Esophagus (tissue), 2 donors: Measurements from ENCODE around the gene PCDHGC5. TPM values are rescaled to one million over a fixed set of nuclear protein-coding genes. Genes with fewer than 3 reads are reported as not detected.

Experiments
- H3K27ac ChIP-seq, 2 donors: one replicate each; pipeline ENCODE4 v1.5.1; 2013; ENCODE audit warnings: low read depth in 2 of 2, mild to moderate bottlenecking in 2 of 2, inconsistent platforms in 1 of 2, low read length in 1 of 2, moderate library complexity in 1 of 2
- H3K27me3 ChIP-seq, 2 donors: one replicate each; pipeline ENCODE4 v1.6.1; 2013; ENCODE audit warnings: low read length in 2 of 2, control low read depth in 1 of 2, mild to moderate bottlenecking in 1 of 2; ENCODE audit not compliant: insufficient read depth in 2 of 2, control insufficient read depth in 1 of 2
- H3K36me3 ChIP-seq, 2 donors: one replicate each; pipeline ENCODE4 v1.6.1; 2013; ENCODE audit warnings: low read length in 1 of 2; ENCODE audit not compliant: control insufficient read depth in 2 of 2, insufficient read depth in 2 of 2
- H3K4me1 ChIP-seq, 2 donors: one replicate each; pipeline ENCODE4 v1.6.1; 2013; ENCODE audit warnings: low read length in 1 of 2; ENCODE audit not compliant: control insufficient read depth in 2 of 2, insufficient read depth in 2 of 2
- H3K4me3 ChIP-seq, 2 donors: one replicate each; pipeline ENCODE4 v1.5.1; 2013; ENCODE audit warnings: low read length in 2 of 2, mild to moderate bottlenecking in 2 of 2, low read depth in 1 of 2, moderate library complexity in 1 of 2
- H3K9me3 ChIP-seq, 2 donors: one replicate each; pipeline ENCODE4 v1.6.1; 2013; ENCODE audit warnings: mild to moderate bottlenecking in 2 of 2, low read depth in 1 of 2, low read length in 1 of 2, moderate library complexity in 1 of 2; ENCODE audit not compliant: control insufficient read depth in 2 of 2, insufficient read depth in 1 of 2
- WGBS, 2 donors: extraction: QIAGEN DNeasy Blood & Tissue Kit; methylation state at CpG; one replicate each; pipeline ENCODE4 v1.1.7; 2013; 5-methylcytosine and 5-hydroxymethylcytosine counted together
- polyA plus RNA-seq, 2 donors: library from polyadenylated mRNA; stranded (reverse); fragments of 200-250 nt; gene quantifications; one replicate each; pipeline ENCODE4 v1.2.3, GENCODE V29; 2013
- donor health status: healthy with polysubstance abuse.
- donor health status: Bipolar disorder and iron deficiency.

Gene PCDHGC5
- polyA plus RNA-seq, 2 donors, result 0.05 to 0.43 TPM

DNA sequence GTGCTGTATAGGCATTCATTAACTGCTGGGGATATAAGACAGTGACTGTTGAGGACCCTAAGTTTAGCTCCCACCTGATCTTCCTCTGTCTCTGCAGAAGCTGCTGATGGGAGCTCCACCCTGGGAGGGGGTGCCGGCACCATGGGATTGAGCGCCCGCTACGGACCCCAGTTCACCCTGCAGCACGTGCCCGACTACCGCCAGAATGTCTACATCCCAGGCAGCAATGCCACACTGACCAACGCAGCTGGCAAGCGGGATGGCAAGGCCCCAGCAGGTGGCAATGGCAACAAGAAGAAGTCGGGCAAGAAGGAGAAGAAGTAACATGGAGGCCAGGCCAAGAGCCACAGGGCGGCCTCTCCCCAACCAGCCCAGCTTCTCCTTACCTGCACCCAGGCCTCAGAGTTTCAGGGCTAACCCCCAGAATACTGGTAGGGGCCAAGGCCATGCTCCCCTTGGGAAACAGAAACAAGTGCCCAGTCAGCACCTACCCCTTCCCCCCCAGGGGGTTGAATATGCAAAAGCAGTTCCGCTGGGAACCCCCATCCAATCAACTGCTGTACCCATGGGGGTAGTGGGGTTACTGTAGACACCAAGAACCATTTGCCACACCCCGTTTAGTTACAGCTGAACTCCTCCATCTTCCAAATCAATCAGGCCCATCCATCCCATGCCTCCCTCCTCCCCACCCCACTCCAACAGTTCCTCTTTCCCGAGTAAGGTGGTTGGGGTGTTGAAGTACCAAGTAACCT lies 22.1 kb downstream of the PCDHGC5 start:
- Histone ChIP-seq H3K9me3 (no peaks in the 10 kb centered on the region), H3K36me3 (peaks cover 2 to 28% of the 10 kb centered on the region in 2 donors), H3K27ac (no peak overlapping the region), H3K27me3 (no peaks in the 10 kb centered on the region), H3K4me3 (no peak overlapping the region), H3K4me1 (peaks cover 14 to 18% of the 10 kb centered on the region in 2 donors)
- WGBS, 2 donors, result 92 to 96% methylated on average over 14 of the region's 14 CpGs

DNA sequence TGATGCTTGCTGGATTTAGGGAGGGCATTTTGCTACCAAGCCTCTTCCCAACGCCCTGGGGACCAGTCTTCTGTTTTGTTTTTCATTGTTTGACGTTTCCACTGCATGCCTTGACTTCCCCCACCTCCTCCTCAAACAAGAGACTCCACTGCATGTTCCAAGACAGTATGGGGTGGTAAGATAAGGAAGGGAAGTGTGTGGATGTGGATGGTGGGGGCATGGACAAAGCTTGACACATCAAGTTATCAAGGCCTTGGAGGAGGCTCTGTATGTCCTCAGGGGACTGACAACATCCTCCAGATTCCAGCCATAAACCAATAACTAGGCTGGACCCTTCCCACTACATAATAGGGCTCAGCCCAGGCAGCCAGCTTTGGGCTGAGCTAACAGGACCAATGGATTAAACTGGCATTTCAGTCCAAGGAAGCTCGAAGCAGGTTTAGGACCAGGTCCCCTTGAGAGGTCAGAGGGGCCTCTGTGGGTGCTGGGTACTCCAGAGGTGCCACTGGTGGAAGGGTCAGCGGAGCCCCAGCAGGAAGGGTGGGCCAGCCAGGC lies 23.0 kb downstream of the PCDHGC5 start:
- Histone ChIP-seq H3K9me3 (no peaks in the 10 kb centered on the region), H3K27me3 (no peaks in the 10 kb centered on the region), H3K36me3 (peaks cover 7 to 34% of the 10 kb centered on the region in 2 donors), H3K4me1 (peaks cover 17 to 19% of the 10 kb centered on the region in 2 donors), H3K4me3 (no peak overlapping the region), H3K27ac (peak overlapping the region; percentile 52 to 97)
- WGBS, 2 donors, result 56 to 67% methylated on average over 4 of the region's 4 CpGs

DNA sequence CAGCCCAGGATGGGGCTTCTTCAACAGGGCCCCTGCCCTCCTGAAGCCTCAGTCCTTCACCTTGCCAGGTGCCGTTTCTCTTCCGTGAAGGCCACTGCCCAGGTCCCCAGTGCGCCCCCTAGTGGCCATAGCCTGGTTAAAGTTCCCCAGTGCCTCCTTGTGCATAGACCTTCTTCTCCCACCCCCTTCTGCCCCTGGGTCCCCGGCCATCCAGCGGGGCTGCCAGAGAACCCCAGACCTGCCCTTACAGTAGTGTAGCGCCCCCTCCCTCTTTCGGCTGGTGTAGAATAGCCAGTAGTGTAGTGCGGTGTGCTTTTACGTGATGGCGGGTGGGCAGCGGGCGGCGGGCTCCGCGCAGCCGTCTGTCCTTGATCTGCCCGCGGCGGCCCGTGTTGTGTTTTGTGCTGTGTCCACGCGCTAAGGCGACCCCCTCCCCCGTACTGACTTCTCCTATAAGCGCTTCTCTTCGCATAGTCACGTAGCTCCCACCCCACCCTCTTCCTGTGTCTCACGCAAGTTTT lies 23.6 kb downstream of the PCDHGC5 start:
- Histone ChIP-seq H3K27ac (peak overlapping the region; percentile 93 to 97), H3K9me3 (no peaks in the 10 kb centered on the region), H3K27me3 (no peaks in the 10 kb centered on the region), H3K4me3 (peak overlapping the region; percentile 42 to 58), H3K4me1 (peaks cover 17 to 19% of the 10 kb centered on the region in 2 donors), H3K36me3 (peaks cover 9 to 34% of the 10 kb centered on the region in 2 donors)
- WGBS, 2 donors, result 8 to 24% methylated on average over 28 of the region's 28 CpGs

DNA sequence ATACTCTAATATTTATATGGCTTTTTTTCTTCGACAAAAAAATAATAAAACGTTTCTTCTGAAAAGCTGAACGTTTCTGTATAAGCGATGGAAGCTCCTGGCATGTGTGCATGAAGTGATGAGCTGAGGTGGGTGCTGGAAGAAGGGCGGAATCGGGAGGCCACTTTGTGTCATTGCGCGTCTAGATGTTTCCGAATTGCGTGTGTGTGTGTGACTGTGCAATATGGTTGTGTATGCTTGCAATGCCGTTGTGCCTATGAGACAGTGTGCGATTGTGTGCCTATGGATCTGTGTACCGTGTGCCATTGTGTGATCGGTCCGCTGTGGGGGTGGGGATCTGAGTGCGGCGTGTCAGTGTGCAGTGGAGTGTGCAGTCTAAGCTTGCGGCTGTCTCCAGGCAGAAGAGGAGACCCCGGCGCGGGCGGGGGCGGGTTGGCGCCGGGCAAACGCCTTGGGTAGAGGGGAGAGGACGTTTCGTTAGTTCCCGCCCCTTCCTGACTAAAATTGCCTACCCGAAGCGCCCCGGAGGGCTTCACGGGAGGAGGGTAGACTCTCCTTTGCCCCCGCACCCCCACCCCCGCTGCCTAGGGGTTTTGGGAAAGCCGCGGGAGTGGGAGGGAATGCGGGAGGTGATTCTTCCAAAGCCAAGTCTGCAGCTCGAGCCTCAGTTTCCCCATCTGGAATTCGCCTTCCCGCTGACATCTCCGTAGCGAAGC lies 24.2 kb downstream of the PCDHGC5 start:
- peak overlapping the region; percentile 93 to 97 for H3K27ac ChIP-seq
- H3K4me1 ChIP-seq, result peaks cover 17% of the 10 kb centered on the region in 2 donors
- no peaks in the 10 kb centered on the region for H3K27me3 ChIP-seq
- 3 to 20% methylated on average over 43 of the region's 43 CpGs for WGBS, 2 donors
- peaks cover 9 to 29% of the 10 kb centered on the region in 2 donors for H3K36me3 ChIP-seq
- H3K9me3 ChIP-seq, result no peaks in the 10 kb centered on the region
- peak overlapping the region; percentile 42 to 58 for H3K4me3 ChIP-seq

DNA sequence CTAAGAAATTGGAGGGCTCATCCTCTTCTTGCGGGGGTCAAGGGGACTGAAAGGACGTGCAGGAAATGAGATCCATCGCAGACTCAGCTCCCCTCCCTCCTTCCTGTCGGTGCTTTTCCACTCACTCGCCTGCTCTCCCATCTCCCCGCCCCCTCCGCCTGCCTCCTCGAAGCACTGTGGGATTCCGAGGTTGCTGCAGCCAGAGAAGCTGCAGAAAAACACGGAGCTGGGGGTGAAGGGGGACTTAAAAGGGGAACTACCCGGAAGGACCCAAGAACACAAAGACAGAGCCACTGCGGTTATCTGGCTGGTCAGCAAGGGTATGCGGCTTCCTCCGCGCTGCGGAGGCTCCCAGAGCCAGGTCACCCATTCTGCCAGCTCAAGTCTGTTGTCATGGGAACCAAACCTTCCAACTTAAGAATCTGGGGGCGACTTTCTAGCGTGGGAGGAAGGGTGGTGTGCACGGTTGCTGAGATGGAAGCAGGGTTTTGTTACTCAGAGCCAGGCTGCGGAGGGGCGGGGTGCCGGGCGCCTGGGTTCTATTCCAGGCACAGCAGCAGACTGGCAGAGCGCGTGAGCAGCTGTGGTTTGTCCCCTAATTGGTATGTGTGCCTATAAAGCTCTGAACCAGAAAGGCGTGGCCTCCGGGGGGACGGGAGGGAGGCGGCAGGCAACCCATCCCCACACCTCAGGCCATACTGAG lies 24.9 kb downstream of the PCDHGC5 start:
- H3K27ac ChIP-seq, result peak overlapping the region; percentile 93 to 97
- H3K36me3 ChIP-seq, result peaks cover 9 to 31% of the 10 kb centered on the region in 2 donors
- no peaks in the 10 kb centered on the region for H3K9me3 ChIP-seq
- peak overlapping the region; percentile 42 to 58 for H3K4me3 ChIP-seq
- no peaks in the 10 kb centered on the region for H3K27me3 ChIP-seq
- peaks cover 16 to 17% of the 10 kb centered on the region in 2 donors for H3K4me1 ChIP-seq
- WGBS, 2 donors, result 4 to 19% methylated on average over 27 to 29 of the region's 29 CpGs

DNA sequence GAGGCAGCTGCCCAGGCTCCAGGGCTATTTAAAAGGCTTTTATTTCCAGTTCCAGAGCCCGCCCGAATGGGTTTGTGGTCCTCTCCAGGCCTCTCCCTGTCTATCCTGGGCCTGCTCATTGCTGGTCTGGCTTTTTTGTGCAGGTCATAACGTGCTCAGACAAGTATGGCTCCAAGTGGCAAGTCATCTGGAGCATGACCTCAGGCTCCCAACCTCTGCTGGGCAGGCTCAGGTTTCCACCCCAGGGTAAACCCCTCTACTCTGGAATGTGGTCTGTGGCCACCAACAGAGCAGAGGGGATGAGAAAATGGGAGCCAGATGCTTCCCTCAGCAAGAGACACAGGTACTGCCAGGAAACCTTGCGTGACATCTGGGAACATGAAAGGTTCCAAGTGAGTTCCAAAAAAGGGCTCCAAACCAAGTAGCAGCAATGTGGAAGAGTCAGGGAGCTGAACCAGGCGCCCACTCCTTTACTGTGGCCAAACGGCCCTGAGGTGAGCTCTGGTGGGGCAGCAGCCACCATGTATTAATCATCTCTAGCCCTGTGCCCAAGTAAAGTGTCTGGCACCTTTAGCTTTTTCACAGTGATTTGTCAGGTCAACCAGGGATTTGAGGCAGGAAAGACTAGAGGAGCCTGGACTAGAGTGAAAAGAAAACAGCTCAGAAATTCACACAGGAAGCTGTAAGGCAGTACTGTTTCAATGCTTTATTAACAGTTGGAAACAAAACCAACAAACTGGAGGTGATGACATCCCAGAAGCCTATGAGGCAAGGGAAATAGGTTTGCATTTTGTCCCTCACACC lies 25.7 kb downstream of the PCDHGC5 start:
- Histone ChIP-seq H3K4me1 (peaks cover 17% of the 10 kb centered on the region in 2 donors), H3K27me3 (no peaks in the 10 kb centered on the region), H3K4me3 (no peak overlapping the region), H3K9me3 (no peaks in the 10 kb centered on the region), H3K36me3 (peaks cover 9 to 30% of the 10 kb centered on the region in 2 donors), H3K27ac (peak overlapping the region; percentile 93 to 97)
- WGBS, 2 donors, result 30 to 44% methylated on average over 6 of the region's 6 CpGs

DNA sequence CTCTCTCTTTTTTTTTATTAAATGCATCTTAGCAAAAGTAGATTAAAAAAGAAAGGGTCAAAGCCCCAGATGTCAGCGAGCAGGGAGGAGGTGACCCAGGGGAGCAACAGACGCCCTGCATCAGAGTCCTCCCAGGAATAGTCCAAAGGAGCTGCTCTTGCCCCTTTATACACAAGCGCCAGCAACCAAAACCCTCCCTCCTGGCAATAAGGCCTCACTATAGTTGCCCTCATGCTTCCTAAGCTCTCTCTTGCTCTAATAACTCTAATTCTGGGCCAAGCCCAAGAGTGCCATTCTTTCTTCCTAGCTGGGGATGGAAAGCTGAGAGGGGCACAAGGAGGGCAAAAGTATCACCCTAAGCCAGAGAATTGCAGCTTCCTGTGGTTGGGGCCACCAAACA lies 26.3 kb downstream of the PCDHGC5 start:
- Histone ChIP-seq H3K4me3 (no peak overlapping the region), H3K27me3 (no peaks in the 10 kb centered on the region), H3K4me1 (peaks cover 17% of the 10 kb centered on the region in 2 donors), H3K36me3 (peaks cover 9 to 27% of the 10 kb centered on the region in 2 donors), H3K9me3 (no peaks in the 10 kb centered on the region), H3K27ac (peak overlapping the region; percentile 93 to 97)
- 79 to 88% methylated on average over 3 of the region's 3 CpGs for WGBS, 2 donors

DNA sequence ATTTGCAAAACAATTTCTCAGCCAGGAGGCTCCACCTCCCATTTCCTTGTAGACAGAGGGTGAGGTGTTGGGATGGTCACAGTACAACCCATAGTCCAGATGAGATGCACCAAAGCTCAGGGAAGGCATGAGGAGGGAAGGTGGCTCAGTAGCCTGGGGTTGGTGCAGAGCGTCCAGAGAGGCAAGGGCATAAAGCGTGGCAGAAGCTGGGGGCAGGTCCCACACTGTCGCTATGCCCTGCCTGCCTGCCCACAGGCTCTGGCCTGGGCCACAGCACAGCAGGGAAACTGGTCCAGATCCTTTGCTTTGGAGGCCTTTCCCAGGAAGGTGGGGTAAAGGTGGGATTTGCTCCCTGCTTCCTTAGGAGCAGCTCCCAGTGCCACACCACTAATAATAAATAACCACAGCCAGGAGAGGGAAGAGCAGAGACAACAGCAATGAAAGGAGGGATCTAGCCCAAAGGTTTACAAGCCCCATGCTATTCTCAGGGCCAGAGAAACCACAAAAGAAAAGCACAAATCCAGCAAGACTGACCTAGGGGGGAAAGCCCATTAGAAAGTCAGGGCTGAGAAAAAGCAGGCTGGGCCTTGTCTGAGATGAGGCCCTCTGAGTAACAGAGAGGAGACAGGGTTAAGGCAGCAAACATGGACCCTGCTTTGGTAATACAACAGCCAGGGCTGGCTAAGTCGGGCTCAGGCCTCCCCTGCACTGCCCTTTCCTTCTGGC lies 27.2 kb downstream of the PCDHGC5 start:
- Histone ChIP-seq H3K27ac (peak overlapping the region in 1 of 2 donors; percentile 40), H3K36me3 (peaks cover 7 to 24% of the 10 kb centered on the region in 2 donors), H3K4me1 (peaks cover 17% of the 10 kb centered on the region in 2 donors), H3K27me3 (no peaks in the 10 kb centered on the region), H3K4me3 (no peak overlapping the region), H3K9me3 (no peaks in the 10 kb centered on the region)
- WGBS, 2 donors, result 85 to 90% methylated on average over 4 of the region's 4 CpGs
